C1 segment of cervical spinal cord (tissue), 14 donors: Measurements from ENCODE around the gene ATP8A2.
"Not testable (repeated sequence)": the region's sequence is repeated elsewhere in the genome, so short reads cannot be mapped to it uniquely, and the experiment has no call there.

ENCODE experiments used
- DNase-seq, 14 donors: peaks; one replicate each; lab custom pipeline; 2025; lab: John Stamatoyannopoulos, UW

The ATP8A2 gene

GRCh38 chr13:25912961-25913360 is 541.2 kb downstream of the ATP8A2 start:
- DNase-seq: peak in 1 of 14 donors; percentile 25

GRCh38 chr13:25915840-25916518 is 544.2 kb downstream of the ATP8A2 start:
- peak in 1 of 14 donors; percentile 54 for DNase-seq

- DNase-seq: no peak
These were observed 548.5 kb downstream of the ATP8A2 start for GRCh38 chr13:25920277-25920676.

GRCh38 chr13:25920931-25921330 is 549.2 kb downstream of the ATP8A2 start:
- no peak for DNase-seq

GRCh38 chr13:25922376-25922775 is 550.6 kb downstream of the ATP8A2 start:
- no peak for DNase-seq

- DNase-seq: no peak
These were observed 551.7 kb downstream of the ATP8A2 start for GRCh38 chr13:25923217-25924085.

- no peak for DNase-seq
These were observed 555.6 kb downstream of the ATP8A2 start for GRCh38 chr13:25927363-25927762.

- DNase-seq: peak in 1 of 14 donors; percentile 59
These were observed 556.2 kb downstream of the ATP8A2 start for GRCh38 chr13:25927932-25928331.

GRCh38 chr13:25928941-25929505 is 557.2 kb downstream of the ATP8A2 start:
- peak in 1 of 14 donors; percentile 82 for DNase-seq

- DNase-seq: no peak
These were observed 558.0 kb downstream of the ATP8A2 start for GRCh38 chr13:25929816-25930215.

- DNase-seq: no peak
These were observed 558.9 kb downstream of the ATP8A2 start for GRCh38 chr13:25930653-25931052.

- no peak for DNase-seq
These were observed 560.6 kb downstream of the ATP8A2 start for GRCh38 chr13:25932365-25932764.

GRCh38 chr13:25933520-25933919 is 561.7 kb downstream of the ATP8A2 start:
- DNase-seq: no peak

GRCh38 chr13:25934127-25934526 is 562.4 kb downstream of the ATP8A2 start:
- no peak for DNase-seq

- no peak for DNase-seq
These were observed 568.4 kb downstream of the ATP8A2 start for GRCh38 chr13:25939961-25940687.

GRCh38 chr13:25943081-25943480 is 571.3 kb downstream of the ATP8A2 start:
- DNase-seq: no peak

GRCh38 chr13:25943658-25944057 is 571.9 kb downstream of the ATP8A2 start:
- no peak for DNase-seq

GRCh38 chr13:25945596-25945995 is 573.8 kb downstream of the ATP8A2 start:
- DNase-seq: peak in 1 of 14 donors; percentile 17

GRCh38 chr13:25946321-25946720 is 574.5 kb downstream of the ATP8A2 start:
- DNase-seq: no peak

GRCh38 chr13:25948910-25949309 is 577.1 kb downstream of the ATP8A2 start:
- DNase-seq: no peak

GRCh38 chr13:25951831-25952230 is 580.1 kb downstream of the ATP8A2 start:
- DNase-seq: no peak

GRCh38 chr13:25954080-25954479 is 582.3 kb downstream of the ATP8A2 start:
- DNase-seq: not testable (repeated sequence)
